A673 (cell line): ENCODE data around the gene ST6GALNAC6.

ENCODE experiments used
- CTCF ChIP-seq: fragments of 300-800, 200-600 bp; sonication (generic); conservative IDR thresholded peaks from 2 replicates; pipeline ENCODE4 v1.5.1; 2017; ENCODE audit warnings: low read depth, mild to moderate bottlenecking, antibody characterized with exemption, low read length, moderate library complexity, mixed read lengths
- EZH2 ChIP-seq: fragments of 200-600 bp; sonication (generic); IDR thresholded peaks from 2 replicates; pipeline ENCODE4 v1.6.1; 2017; ENCODE audit warnings: borderline replicate concordance, low read depth, mild to moderate bottlenecking, mixed read lengths, antibody characterized with exemption, low read length; ENCODE audit not compliant: poor library complexity, severe bottlenecking

- TF ChIP-seq CTCF (no peak), EZH2 (no peak)
Observed at GRCh38 chr9:127913682-127914081, 14.3 kb upstream of the ST6GALNAC6 start.
